Skin of body (tissue), 2 donors: ENCODE measurements around the gene OLFM1. TPM values are rescaled to one million over a fixed set of nuclear protein-coding genes. Genes with fewer than 3 reads are reported as not detected.
"Not testable (repeated sequence)": the region's sequence is repeated elsewhere in the genome, so short reads cannot be mapped to it uniquely, and the experiment has no call there.

Source experiments
- DNase-seq: peaks from one replicate; lab custom pipeline; 2025; lab: John Stamatoyannopoulos, UW
- total RNA-seq: library from RNA; depleted of rRNA; stranded (reverse); fragments of >200 nt; gene quantifications from one replicate; pipeline ENCODE4 v1.2.3, GENCODE V29; 2014

Gene OLFM1
- total RNA-seq, 1 donor from 2014 or later = 4.8 TPM

DNA sequence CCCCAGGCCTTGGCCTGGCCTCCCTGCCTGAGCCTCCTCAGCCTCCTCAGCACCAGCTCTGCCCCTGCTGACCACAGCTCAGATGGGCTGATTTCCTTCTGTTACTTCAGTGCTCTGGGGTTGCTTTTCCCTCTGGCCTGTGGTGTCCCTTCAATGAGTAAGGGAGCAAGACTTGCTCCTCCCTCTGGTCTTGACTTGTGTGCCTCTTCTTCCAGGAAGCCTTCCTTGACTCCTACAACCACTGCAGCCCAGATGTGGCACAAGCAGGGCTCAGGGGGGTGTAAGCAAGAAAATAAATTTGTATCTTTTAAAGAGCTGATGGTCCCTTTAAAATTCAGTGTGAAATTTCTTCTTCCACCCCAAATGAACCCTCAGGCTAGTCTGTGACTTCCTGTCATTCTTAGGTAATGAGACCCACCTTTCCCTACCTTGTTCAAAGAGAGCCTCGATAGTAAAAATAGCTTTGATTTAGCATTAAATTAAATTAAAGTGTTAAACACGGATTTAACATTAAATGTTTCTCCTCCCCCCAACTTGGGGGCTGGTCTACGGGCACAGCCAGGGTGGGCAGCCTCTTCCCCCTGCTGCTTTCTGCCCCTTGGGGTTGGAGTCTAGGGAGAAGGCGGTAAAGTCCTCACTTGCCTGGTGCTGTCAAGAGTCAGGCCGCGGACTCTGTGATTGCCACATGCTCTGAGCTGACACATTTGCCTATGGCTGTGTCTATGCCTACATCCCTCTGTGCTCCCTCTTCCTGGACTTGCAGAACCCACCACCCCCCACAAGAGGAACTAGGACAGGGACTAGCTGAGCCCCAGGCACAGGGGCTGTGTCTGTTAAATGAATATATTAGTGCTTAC is 64.5 kb downstream of the OLFM1 start:
- no peak for DNase-seq

DNA sequence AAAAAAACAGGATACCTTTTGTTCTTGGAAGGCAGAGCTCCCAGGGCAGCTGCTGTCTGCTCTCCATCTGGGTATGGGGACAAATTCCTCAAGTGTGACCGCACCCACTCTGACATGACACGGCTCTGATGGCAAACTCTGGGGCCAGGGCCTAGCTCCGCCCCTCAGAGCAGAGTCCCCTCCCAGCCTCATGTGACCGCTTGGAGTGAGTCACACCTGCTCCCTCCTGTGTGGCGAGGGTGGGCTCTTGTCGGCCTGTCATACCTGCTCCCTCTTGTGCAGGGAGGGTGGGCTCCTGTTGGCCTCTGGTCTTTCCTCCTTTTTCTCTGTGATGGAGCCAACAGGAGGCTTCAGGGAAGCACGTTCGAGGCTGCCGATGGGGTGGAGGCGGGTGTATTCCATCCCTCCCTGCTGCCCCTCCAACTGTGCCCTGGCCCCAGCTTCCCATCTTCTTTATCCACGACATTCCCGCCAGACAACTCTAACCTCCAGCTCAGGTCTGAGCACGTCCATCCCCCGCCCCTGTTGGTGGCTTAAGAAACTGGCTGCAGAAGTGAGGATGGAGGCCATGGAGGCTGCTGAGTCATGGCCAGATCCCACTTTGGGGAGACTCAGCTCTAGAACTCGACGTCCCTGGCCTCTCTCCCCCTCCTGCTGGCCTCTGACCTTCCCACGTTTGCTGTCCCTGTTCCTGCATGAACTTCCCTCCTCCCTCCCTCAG is 65.3 kb downstream of the OLFM1 start:
- DNase-seq = no peak

DNA sequence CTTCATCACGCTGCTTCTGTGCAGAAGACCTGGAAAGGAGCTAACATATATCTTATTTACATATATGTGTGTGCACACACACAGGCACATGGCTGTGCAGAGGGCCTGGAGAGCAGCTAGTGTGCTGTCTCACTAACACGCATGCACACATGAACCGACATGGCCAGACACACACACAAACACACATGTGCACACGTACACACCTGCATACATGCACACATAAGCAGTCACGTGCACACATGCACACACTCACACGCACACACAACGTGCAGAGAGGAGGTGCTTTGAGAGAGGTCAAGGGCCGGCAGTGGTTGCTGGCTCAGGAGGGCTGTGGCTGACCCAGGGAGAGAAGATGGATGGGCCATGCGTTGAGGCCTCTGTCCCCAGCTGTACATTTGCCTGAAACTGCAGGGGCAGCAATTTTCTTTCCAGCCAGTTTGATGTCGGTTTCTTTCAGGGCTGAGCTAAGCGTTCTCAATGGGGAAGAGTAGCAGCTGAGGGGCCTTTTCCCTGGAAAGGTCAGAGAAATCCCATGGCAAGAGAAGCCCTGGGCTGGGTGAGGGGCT is 66.7 kb downstream of the OLFM1 start:
- DNase-seq = no peak

DNA sequence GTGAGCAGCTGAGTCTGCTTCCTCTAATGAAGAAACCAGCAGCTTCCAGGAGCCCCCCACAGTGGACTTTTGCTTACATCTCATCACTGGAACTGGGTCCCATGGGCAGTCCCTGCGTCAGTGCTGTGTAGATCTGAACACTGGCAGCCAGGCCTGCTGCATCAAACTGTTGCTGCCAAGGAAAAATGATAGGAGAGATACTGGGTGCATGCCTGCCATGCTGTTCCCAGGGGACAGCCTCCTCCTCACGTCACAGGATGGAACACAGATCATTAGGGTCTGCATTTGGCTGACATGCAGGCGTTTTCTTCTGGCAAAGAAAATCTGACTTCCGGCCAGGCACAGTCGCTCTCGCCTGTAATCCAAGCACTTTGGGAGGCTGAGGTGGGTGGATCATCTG is 67.9 kb downstream of the OLFM1 start:
- no peak for DNase-seq

DNA sequence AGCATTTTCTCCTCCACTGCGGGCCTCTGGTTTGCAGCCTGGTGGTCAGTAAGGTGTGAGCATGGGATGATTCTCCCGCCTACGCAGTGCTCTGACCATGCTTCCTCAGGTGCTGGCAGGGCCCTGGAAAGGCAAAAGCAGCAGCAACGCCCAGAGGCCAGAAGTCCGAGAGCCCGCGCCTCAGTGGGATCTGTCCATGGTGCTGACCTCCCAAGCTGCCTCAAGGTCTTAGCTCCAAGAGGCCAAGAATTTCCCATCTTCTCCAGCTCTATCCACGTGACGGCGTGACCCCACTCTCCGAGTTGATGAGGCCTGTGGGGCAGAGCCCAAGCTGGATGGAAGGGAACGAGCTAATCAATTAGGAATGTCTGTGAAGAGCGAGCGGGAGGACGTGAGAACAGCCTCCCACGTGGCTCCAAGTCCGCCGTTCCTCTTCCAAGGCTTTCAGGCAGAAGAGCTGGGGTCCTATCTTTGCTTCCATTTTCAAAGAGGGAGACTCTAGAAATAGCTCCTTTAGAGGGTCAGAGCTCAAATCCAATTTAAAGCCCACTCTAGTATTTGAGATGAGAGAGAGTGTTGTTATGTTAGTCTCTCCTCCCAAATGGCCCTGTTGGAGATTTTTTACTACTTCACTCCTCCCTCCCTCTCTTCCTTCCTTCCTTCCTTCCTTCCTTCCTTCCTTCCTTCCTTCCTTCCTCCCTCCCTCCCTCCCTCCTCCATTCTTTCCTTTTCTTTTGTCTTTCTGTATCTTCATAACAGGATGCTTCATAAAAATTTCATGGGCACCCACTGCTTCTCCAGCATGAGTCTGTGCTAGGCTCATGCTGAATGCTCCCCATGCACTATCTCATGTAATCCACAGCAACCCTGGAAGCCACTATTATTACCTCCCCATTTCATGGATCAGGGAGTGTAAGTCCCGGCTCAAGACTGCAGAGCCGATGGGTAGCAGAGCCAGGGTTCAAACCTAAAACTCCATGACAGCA is 69.3 kb downstream of the OLFM1 start:
- DNase-seq = no peak

DNA sequence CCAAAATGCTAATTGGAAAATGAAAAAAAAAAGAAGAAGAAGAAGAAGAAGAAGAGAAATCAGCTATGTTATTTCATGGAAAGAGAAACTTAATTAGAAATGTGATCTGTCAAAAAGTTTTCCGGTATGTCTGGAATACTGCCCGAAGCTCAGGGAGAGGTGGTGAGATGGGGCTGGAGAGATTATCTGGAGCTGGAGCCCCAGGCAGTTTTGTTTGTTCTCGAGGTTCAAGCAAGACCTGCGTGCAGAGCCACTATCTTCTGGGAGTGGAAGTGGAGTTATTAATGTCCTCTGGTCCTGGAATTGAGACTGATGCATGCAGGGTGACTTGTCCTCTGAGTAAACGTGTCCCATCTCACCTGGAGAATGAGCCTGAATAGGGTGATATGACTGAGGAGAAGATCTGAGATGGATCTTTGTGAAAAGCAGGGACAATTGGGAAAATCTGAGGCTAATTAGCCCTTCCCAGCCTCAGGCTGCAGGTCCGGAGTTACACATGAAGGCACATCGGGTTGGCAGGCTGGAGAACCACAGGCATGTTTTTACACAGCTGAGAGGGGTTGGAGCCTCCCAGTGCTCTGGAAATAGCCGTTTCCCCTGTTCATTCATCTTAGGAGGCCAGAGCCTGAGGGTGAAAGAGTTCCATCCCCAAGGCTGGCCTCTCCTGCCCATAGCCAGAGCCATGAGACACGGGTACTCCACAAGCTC is 70.5 kb downstream of the OLFM1 start:
- DNase-seq = no peak

DNA sequence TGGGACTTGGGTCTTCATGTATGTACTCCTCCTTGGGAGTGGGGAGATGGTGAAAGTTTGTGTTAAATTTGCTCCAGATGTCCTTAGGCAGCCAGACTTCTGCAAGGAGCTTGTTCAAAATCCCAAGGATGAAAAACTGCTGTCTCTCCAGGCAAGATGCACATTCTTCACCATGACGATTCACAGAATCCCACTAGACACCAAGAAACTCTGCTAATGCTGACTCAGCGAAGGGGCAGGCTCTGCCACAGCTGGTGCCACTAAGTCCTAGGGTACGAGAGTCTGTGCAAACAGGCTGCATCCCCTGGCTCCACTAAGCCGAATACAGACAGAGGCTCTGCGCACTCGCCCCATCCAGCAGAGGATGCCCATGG is 71.1 kb downstream of the OLFM1 start:
- DNase-seq = no peak

DNA sequence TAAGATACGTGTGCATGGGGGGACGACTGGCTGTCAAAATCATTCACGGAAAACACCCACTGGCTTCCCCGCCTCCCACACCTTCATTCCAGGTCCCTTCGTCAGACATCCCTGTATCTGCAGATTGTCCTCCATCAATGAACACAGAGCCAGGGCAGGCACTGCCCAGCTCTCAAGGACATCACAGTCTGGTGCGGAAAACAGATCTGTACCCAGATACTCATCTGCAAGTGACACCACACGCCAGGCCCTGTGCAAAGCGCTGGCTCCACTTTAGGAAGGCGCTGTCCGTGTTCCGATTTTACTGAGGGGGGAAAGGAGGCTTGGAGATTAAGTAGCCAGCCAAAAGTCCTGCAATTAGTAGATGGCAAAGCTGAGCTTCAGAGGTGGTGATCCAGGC is 72.3 kb downstream of the OLFM1 start:
- no peak for DNase-seq

DNA sequence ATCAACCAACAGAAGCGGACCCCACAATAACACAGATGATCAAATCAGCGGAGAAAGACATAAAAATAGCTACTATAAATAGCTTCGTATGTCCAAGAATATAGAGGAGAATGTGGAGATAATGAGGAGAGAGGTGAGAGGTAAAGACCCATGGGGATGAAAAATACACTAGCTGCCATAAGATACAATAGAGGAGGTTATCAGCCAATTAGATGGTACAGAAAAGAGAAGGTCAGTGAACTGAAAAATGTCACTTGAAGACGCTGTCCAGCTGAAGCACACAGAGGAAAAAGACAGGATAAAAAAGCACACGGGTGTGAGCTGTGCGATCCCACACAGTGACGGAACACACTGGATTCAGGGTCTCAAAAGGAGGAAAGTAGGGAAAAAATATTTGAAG is 73.4 kb downstream of the OLFM1 start:
- DNase-seq = no peak

DNA sequence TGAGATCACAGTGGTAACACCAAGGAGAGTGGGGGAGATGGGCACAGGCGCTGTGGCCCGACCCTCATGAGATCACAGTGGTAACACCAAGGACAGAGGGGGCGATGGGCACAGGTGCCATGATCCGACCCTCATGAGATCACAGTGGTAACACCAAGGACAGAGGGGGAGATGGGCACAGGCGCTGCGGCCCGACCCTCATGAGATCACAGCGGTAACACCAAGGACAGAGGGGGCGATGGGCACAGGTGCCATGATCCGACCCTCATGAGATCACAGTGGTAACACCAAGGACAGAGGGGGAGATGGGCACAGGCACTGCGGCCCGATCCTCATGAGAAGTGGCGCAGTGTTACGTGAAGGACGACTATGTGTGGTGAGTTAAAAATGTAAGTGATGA is 75.1 kb downstream of the OLFM1 start:
- DNase-seq = not testable (repeated sequence)

DNA sequence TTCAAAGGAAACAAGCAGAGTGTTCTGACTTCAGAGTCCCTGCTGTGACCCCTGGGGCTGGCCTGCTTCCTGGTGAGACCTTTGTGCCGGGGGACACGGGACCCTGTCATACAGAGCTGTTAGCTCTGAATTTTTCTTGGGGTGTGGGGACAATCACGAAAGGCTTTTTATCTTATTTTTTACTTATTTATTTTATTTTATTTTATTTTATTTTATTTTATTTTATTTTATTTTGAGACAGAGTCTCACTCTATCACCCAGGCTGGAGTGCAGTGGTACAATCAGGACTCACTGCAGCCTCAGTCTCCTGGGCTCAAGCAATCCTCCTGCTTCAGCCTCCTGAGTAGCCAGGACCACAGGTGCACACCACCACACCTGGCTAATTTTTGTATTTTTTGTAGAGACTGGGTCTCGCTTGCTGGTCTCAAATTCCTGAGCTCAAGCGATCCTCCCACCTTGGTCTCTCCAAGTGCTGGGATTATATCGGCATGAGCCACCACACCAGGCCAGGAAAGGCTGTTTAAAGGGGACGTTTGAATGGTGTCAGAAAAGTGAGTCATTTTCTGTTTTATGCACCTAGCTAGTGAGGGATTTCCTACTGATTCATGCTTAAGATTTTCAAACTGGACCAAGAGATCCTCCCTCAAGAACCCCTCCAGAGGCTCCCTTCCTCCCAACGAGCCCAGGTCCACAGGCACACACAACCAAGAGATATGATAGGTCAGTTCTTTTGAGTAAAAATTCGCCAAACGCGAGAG is 75.7 kb downstream of the OLFM1 start:
- no peak for DNase-seq

DNA sequence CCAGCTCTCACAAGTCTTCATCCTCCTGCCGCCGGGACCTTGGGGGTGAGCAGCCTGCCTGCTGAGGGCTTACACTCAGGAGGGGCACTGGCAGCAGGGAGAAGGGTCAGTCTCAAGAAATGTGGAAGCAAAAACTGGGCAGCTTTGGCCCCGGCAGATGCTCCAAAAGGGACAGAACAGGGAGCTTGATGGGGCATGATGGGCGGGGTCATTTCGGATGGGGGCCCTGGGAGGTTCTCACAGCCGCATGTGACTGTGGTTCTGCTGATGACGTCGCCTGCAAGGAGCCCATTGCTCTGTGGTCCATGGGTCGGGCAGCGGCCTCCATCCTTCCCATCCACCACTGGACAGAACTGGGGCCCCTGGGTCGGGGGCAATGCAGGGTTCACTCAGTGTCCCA is 76.6 kb downstream of the OLFM1 start:
- no peak for DNase-seq

DNA sequence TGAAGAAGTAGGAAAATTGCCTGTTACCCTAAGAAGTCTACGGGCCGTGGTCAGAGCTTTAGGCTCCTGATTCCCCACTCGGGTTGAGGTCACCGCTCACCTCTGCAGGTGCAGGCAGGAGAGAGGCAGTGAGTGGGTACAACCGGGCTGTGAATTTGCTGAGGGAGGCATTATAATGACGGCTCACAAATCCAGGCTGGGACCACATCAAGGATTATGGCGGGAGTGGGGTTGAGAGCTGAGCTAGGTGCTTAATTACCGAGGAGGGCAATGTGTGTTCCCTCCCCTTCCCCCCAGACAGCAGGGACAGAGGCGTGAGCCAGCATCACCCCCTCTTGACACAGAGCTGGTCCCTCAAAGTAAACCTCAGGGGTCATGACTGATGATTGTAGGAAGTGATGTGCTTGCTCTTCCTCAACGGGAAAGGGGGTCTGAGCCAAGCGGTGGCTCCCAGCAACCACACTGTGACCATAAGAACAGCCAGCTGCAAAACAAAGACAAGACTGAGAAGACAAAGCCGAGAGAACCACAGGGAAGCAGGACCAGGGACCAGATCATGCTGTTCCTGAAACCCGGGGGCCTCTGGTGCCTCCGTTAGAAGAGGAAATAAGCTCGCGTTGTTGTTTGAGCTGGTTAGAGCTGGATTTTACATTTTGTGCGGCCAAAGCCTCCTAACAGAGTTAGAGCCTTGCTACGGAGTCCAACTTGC is 77.7 kb downstream of the OLFM1 start:
- DNase-seq = no peak

DNA sequence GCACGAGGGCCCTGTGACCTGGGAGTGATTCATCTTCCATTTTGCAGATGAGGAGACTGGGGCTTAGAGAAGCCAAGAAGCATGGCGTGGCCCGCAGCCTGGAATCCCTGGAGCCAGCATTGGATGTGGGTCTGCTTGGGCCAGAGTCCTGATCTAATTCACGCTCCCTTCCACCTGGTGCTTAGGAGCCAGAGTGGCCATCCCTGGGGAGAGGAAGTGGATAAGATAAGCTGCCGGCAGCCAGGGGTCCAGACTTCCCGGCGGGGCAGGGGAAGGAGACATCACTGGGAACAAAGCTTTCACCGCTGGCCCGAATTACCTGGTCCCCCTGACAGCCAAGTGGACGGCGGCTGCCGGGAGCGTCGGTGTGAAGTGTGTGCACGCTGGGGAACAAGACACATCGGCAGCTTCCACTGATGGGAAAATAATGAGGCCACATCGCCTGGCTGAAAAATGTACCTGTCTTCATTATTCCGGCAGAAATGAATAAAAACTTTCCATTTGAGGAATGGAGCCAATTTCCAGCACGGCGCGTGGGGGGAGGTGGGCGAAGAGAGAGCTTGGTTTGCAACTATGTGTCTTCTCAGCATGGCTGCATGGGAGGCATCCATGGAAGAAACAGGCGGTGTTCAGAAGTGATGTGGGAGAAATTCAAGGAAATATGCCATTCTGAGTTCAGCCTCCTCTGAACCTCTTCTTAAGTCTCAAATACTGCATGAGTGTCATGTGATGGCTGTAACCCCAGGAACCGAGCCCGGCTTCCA is 78.5 kb downstream of the OLFM1 start:
- DNase-seq = no peak

DNA sequence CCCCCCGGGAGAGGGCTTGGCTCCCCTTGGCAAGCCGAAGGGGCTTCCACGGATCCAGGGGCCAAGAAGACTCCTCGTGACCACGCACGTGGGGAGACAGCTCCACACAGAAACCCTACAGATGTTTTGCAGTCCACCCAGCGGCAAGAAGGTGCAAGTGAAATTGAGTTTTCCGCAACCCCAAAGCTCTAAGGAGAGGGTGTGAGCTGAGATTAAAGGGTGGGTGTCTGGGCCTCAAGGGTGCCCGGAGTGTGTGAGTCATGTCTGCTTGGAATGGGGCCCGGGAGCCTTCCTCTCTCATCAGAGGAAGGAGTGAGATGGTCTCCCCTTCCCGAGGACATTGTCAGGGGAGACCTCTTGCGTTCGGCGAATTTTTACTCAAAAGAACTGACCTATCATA is 79.1 kb downstream of the OLFM1 start:
- DNase-seq = no peak

DNA sequence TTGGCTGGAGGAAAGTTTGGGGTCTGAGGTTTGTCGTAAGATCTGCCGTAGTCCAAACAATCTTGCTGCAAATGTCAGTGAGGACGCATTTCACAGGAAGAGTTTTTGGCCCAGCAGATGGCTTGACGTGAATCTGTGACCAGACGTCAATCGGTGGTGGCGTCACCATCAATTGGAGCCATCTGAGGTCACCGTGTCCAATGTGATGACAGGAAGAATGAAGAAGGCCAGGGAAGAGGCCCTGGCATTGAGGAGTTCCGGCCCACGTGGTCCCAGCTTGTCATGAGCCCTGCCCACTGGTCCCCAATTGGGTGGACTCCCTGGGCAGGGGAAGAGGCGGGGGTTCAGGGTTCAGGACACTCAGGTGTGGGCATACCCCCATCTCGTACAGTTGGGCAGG is 79.9 kb downstream of the OLFM1 start:
- DNase-seq = no peak

DNA sequence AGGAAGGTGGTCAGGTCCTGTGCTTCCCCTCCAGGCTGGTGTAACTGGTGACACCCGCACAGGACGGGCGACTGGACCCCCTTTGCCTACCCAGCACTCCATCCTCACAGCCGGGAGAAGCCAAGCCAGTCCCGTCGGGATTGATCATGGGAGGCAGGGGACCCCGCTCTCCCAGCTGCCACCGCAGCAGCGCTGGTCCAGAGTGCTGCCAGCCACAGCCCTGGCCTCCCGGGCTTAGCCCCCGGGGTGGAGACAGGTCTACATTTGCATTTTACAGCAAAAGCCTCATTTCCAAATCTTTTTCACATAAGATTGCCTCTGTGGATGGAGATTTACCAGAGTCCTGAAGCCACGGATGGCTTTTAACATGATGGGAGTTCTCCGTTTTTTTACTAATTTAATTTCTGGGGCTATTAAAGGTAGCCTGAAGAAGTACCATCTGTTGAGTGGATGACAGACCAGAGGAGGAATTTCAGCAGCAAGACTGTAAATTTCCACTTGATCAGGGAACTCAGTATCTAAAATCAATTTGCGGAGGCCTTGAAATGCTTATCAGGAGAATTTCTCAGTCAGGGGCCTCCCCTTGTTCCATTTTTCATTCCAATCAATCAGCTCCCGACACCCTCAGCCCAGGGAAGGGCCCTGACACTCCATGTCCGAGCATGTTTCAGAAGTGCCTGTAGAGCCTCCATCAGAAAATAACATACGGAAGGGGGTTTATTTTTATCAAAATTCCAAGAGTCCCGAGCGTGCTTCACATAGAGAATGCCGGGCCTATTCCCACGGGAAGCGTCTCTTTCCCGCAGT is 80.6 kb downstream of the OLFM1 start:
- DNase-seq = no peak

DNA sequence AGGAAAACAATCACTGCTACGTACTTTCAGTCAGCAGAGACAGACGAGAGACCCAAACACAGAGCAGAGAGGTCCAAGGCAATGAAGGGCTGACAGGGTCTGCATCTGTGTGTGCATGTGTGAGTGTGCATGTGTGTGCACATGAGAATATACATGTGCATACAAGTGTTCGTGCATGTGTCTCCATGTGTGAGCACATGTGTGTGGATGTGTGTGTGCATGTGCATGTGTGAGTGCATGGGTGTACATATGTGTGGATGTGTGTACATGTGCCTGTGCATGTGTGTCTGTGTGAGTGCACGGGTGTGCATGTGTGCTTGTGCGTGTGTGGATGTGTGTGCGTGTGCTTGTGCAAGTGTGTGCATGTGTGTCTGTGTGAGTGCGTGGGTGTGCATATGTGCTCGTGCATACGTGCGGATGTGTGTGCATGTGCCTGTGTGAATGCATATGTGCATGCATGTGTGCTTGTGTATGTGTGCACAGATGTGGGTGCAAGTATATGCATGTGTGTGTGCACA is 82.3 kb downstream of the OLFM1 start:
- no peak for DNase-seq
